Measurements from ENCODE around the gene CCNG2.
A peak's percentile ranks its signal among the peaks of the same experiment; 100 is the strongest.

Gene CCNG2

GRCh38 chr4:77153006-77153405 lies 4.0 kb upstream of the CCNG2 start:
- Histone ChIP-seq H3K27me3 (ENCODE audit: insufficient read depth, poor library complexity, severe bottlenecking) (no peaks in the 10 kb centered on the region), H3K4me3 (replicated peaks; ENCODE audit: insufficient read depth, low read length) (no peak overlapping the region), H3K27ac (replicated peaks) (no peak overlapping the region)
- no peak for DNase-seq (ENCODE audit: low read depth in 1 of 2, low spot score in 1 of 2)
- no peak for TF ChIP-seq POLR2AphosphoS5 (IDR thresholded peaks at IDR 0.05; ENCODE audit: low read depth)
- TF ChIP-seq SPI1 (IDR thresholded peaks at IDR 0.05; ENCODE audit: borderline replicate concordance, low read depth), result no peak
- no peak for TF ChIP-seq GABPA (IDR thresholded peaks at IDR 0.05; ENCODE audit: low read depth)
- TF ChIP-seq, protein P1, sequence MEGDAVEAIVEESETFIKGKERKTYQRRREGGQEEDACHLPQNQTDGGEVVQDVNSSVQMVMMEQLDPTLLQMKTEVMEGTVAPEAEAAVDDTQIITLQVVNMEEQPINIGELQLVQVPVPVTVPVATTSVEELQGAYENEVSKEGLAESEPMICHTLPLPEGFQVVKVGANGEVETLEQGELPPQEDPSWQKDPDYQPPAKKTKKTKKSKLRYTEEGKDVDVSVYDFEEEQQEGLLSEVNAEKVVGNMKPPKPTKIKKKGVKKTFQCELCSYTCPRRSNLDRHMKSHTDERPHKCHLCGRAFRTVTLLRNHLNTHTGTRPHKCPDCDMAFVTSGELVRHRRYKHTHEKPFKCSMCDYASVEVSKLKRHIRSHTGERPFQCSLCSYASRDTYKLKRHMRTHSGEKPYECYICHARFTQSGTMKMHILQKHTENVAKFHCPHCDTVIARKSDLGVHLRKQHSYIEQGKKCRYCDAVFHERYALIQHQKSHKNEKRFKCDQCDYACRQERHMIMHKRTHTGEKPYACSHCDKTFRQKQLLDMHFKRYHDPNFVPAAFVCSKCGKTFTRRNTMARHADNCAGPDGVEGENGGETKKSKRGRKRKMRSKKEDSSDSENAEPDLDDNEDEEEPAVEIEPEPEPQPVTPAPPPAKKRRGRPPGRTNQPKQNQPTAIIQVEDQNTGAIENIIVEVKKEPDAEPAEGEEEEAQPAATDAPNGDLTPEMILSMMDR (IDR thresholded peaks at IDR 0.05; ENCODE audit: insufficient read depth, low read length), result no peak
- TF ChIP-seq, protein P2, sequence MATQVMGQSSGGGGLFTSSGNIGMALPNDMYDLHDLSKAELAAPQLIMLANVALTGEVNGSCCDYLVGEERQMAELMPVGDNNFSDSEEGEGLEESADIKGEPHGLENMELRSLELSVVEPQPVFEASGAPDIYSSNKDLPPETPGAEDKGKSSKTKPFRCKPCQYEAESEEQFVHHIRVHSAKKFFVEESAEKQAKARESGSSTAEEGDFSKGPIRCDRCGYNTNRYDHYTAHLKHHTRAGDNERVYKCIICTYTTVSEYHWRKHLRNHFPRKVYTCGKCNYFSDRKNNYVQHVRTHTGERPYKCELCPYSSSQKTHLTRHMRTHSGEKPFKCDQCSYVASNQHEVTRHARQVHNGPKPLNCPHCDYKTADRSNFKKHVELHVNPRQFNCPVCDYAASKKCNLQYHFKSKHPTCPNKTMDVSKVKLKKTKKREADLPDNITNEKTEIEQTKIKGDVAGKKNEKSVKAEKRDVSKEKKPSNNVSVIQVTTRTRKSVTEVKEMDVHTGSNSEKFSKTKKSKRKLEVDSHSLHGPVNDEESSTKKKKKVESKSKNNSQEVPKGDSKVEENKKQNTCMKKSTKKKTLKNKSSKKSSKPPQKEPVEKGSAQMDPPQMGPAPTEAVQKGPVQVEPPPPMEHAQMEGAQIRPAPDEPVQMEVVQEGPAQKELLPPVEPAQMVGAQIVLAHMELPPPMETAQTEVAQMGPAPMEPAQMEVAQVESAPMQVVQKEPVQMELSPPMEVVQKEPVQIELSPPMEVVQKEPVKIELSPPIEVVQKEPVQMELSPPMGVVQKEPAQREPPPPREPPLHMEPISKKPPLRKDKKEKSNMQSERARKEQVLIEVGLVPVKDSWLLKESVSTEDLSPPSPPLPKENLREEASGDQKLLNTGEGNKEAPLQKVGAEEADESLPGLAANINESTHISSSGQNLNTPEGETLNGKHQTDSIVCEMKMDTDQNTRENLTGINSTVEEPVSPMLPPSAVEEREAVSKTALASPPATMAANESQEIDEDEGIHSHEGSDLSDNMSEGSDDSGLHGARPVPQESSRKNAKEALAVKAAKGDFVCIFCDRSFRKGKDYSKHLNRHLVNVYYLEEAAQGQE (IDR thresholded peaks at IDR 0.05; ENCODE audit: insufficient replicate concordance, low read depth), result no peak

DNA sequence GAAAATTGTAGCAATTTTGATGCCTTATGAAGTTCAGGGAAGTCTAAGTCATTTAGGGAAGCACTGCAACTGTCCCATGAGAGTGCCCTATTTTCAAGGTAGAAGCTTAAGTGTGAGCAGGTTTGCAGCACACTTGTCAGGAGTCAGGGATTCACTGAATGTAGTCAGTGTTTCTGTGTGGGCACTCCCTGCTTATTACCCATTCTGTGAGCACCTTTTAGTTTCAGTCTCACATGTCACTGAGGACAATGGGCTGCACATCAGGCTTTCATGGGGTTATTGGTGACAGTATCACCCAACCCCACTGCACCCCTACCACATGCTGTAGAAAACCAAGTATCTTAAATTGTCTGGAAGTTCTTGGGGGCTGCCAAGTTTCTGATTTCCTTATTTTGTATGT lies 2.9 kb upstream of the CCNG2 start:
- DNase-seq (ENCODE audit: low read depth in 1 of 2, low spot score in 1 of 2), result no peak
- Histone ChIP-seq H3K27ac (replicated peaks) (no peak overlapping the region), H3K4me3 (replicated peaks; ENCODE audit: insufficient read depth, low read length) (no peak overlapping the region), H3K27me3 (ENCODE audit: insufficient read depth, poor library complexity, severe bottlenecking) (no peaks in the 10 kb centered on the region)
- TF ChIP-seq SPI1 (IDR thresholded peaks at IDR 0.05; ENCODE audit: borderline replicate concordance, low read depth) (no peak), GABPA (IDR thresholded peaks at IDR 0.05; ENCODE audit: low read depth) (no peak), POLR2AphosphoS5 (IDR thresholded peaks at IDR 0.05; ENCODE audit: low read depth) (no peak)
- TF ChIP-seq, protein P2 (IDR thresholded peaks at IDR 0.05; ENCODE audit: insufficient replicate concordance, low read depth), result no peak
- TF ChIP-seq, protein P1 (IDR thresholded peaks at IDR 0.05; ENCODE audit: insufficient read depth, low read length), result no peak

GRCh38 chr4:77154761-77155499 lies 2.1 kb upstream of the CCNG2 start:
- no peak for DNase-seq (ENCODE audit: low read depth in 1 of 2, low spot score in 1 of 2)
- TF ChIP-seq SPI1 (IDR thresholded peaks at IDR 0.05; ENCODE audit: borderline replicate concordance, low read depth), result peak; percentile 12; the same call in 1 of the 2 replicates
- no peak for TF ChIP-seq GABPA (IDR thresholded peaks at IDR 0.05; ENCODE audit: low read depth)
- Histone ChIP-seq H3K4me3 (replicated peaks; ENCODE audit: insufficient read depth, low read length) (no peak overlapping the region), H3K27me3 (ENCODE audit: insufficient read depth, poor library complexity, severe bottlenecking) (no peaks in the 10 kb centered on the region), H3K27ac (replicated peaks) (no peak overlapping the region)

DNA sequence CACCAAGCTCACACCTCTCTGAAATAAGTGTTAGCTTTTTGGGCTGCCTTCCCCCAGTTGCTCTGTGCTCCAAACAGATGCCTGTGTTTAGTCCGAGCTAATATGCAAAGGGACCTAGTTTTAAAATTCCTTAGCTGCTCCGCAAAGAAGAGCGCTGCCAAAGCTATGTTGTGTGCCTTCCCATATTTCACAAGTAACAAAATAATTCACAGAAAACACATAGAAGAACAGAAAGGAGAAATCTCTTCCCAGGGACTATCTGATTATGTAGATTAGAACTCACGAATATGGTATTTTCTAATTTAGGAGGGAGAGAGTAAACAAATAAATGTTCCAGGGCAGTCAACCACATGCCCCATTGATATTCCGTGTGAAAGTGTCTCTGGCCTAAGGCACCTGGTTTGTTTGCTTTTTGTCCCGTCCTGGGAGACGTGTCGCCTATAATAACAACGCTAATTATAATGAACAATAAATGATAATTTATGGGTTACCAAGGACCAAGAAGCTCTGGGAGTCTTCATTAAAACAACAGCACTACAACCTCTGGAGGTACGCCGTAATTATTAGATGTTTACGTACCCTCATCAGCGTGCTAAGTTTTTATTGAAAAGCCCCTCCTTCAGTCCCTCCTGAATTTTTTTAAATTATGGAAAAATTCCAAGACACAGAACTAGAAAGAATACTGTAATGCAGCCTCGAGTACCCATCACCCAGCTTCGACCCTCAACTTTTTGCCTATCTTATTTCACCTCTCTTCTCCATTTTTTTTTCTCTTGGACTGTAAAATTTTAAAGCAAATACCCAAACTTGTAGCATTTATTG lies 1.2 kb upstream of the CCNG2 start:
- Histone ChIP-seq H3K27ac (replicated peaks) (peak overlapping the region; percentile 88), H3K4me3 (replicated peaks; ENCODE audit: insufficient read depth, low read length) (peak overlapping the region; percentile 99), H3K27me3 (ENCODE audit: insufficient read depth, poor library complexity, severe bottlenecking) (no peaks in the 10 kb centered on the region)
- DNase-seq (ENCODE audit: low read depth in 1 of 2, low spot score in 1 of 2), result no peak
- TF ChIP-seq, protein P1 (IDR thresholded peaks at IDR 0.05; ENCODE audit: insufficient read depth, low read length), result no peak
- TF ChIP-seq, protein P2 (IDR thresholded peaks at IDR 0.05; ENCODE audit: insufficient replicate concordance, low read depth), result no peak
